SKM-1 treated with dmso at 0.1 percent for 144 hours (cell line): ENCODE measurements around the gene C19orf73.
"Not testable (repeated sequence)": the region's sequence is repeated elsewhere in the genome, so short reads cannot be mapped to it uniquely, and the experiment has no call there.

Experiments used
- DNase-seq: peaks from one replicate; lab custom pipeline; 2025; ENCODE audit not compliant: unreplicated experiment; lab: John Stamatoyannopoulos, UW

C19orf73 gene

DNA sequence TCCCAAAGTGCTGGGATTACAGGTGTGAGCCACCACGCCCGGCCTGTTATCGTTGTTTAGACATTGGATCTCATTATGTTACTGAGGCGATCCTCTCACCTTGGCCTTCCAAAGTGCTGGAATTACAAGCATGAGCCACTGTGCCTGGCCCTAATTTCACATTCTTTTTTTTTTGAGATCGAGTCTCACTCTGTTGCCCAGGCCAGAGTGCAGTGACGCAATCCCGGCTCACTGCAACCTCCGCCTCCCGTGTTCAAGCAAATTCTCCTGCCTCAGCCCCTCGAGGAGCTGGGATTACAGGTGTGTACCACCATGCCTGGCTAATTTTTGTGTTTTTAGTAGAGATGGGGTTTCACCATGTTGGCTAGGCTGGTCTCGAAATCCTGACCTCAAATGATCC, 4.3 kb upstream of the C19orf73 start:
- not testable (repeated sequence) for DNase-seq

- not testable (repeated sequence) for DNase-seq
Observed at GRCh38 chr19:49121841-49122240, 2.9 kb upstream of the C19orf73 start.

- DNase-seq: no peak
Observed at GRCh38 chr19:49120868-49121267, 1.9 kb upstream of the C19orf73 start.

DNA sequence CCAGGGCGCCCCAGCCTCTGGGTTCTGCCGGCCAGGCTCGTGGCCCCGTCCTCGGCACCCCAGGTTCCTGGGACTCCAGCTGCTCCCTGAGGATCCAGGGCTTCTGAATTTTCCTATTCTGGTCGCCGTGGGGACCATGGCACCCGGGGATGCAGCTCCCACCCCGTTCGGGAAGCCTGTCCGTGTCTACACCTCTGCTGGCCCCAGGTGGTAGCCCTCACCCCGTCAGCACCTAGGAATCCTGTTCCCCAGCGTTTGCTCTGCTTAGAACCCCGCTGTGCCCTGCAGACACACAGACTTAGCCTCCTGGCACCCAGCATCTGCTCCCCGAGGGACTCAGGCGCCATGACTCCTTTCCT, 1.4 kb upstream of the C19orf73 start:
- DNase-seq: no peak

- DNase-seq: no peak
Observed at GRCh38 chr19:49119411-49120324, 725 bp upstream of the C19orf73 start, which contains the start of gene PPFIA3. TSS of gene PPFIA3 (plus strand) at chr19:49119544. CDS start at chr19:49127874, 8,330 bp downstream.

DNA sequence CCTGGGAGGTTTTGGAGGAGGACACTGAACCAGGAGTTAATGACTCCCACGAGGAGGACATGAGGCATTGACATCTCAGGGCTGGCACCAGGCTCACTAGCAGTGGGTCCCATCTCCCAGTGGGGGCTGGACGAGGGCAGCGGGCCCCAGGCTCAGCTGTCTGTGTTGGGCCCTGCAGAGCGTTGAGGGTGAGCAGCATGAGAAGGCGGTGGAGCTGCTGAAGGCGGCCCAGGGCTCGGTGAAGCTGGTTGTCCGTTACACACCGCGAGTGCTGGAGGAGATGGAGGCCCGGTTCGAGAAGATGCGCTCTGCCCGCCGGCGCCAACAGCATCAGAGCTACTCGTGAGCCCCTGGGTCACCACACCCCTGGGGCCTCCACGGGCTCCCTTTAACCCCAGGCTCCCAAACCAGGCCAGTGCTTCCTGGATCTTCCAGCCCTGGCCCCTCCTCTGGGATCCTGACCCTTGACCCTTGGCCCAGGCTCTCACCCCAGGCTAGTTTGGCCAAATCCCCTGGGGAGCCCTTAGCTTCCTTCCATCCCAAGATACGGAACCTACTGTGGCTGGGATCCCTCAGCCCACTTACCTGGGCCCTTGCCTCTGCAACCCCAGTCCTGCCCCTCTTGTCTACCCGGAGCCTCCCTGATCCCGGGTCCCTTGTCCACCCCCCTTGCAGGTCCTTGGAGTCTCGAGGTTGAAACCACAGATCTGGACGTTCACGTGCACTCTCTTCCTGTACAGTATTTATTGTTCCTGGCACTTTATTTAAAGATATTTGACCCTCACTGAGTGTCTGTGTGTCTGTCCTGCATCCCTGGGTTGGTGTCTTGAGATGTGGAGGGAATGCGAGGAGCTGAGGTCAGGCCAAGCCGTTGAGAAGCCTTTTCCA, 1.0 kb downstream of the C19orf73 start:
- DNase-seq: no peak

- DNase-seq: peak; percentile 11
Observed at GRCh38 chr19:49116544-49116943, 2.4 kb downstream of the C19orf73 start.

DNA sequence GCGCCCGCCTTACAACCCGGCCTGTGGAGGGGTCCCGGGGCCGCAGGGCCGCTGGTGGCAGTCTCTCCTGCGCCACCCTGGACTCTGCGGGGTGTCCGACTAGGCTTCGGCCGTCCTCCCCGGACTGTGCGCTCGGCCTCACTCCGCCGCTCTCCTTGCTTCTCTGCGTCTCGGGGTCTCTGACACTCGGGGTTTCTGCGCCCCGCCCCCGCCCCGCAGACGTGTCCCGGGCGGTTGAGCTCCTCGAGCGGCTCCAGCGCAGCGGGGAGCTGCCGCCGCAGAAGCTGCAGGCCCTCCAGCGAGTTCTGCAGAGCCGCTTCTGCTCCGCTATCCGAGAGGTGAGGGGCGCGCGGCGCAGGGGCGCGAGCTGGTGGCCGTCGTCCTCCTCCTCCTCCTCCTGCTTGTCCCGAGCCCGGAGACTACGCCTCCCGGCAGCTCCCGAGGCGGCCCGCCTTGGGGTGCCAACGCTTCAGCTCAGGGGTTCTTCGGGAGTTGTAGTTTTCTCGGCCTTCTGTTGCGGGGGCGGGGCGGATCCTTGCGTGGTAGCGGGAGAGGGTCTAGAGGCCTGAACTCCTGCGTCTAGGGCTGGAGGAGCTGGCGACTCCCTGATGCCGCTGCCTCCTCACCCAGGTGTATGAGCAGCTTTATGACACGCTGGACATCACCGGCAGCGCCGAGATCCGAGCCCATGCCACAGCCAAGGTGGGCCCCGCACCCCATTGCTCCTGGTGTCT, 4.1 kb downstream of the C19orf73 start:
- DNase-seq: no peak

DNA sequence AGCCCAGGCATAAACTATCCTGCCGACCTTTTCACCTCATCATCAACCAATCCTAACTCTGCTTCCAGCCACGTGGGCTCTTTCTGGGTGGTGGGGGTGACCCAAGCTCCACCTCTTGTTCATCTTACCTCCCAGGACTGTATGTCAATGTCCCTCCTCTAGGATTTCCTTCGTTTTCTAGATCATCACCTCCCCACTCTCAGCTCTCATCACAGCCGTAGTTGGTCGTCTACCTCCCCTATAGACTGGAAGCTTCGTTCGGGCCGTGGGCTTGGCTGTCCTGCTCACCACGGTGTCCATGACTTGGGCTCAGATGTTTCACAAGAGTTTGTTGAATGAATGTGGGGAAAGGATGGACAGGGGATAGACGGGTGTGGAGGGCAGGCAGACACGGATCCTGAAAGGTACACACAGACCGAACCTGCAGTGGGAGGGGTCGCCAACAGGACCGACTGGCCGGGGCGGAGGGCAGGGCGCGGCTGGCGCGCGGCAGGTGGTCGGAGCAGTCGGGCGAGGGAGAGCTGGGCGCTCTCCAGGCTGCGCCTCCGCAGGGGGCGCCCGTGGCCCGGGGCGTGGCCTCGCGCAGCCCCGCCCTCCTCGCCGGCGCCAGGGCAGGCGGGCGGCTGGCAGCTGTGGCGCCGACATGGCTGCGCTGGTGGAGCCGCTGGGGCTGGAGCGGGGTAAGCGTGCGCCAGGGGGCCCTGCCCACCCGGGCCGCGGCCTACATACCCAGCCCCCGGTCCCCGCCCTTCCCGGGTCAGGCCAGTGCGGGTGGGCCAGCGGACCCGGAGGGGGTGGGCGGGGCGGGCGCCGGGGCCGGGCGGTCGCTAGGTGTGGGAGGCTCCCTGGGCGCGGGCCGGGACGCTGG, 4.9 kb downstream of the C19orf73 start, which contains the start of gene LIN7B:
Gene LIN7B, plus strand, starts transcription at position 609 of the 868 bp plus-strand sequence. Its CDS starts 35 bp downstream, at position 644.
- peak; percentile 16 for DNase-seq

DNA sequence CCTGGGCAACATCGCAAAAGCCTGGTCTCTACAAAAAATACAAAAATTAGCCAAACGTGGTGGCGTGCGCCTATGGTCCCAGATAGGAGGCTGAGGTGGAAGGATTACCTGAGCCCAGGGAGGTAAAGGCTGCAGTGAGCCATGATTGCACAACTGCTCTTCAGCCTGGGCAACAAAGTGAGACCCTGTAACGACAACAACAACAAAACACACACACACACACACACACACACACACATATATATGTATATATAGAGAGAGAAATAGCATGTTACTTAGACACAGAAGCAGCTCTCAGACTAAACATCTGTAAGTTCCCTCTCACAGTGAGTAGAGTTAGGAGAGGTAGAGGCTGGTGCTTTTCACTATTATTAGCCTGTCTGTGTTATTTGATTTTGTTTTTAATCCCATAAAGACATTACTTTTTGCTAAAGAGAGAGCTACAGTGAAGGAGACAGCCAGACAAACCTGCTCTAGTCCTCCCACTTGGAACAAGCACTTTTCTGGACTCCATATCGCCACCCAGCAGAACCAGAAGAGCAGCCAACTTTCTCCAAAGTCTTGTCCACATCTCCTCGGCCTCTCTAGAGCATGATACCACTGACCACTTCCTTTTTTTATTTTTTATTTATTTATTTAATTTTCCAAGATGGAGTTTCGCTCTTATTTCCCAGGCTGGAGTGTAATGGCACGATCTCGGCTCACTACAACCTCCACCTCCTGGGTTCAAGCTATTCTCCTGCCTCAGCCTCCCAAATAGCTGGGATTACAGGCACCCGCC, 7.5 kb downstream of the C19orf73 start:
- DNase-seq: no peak

GRCh38 chr19:49110567-49110966, 8.4 kb downstream of the C19orf73 start:
- DNase-seq: no peak

DNA sequence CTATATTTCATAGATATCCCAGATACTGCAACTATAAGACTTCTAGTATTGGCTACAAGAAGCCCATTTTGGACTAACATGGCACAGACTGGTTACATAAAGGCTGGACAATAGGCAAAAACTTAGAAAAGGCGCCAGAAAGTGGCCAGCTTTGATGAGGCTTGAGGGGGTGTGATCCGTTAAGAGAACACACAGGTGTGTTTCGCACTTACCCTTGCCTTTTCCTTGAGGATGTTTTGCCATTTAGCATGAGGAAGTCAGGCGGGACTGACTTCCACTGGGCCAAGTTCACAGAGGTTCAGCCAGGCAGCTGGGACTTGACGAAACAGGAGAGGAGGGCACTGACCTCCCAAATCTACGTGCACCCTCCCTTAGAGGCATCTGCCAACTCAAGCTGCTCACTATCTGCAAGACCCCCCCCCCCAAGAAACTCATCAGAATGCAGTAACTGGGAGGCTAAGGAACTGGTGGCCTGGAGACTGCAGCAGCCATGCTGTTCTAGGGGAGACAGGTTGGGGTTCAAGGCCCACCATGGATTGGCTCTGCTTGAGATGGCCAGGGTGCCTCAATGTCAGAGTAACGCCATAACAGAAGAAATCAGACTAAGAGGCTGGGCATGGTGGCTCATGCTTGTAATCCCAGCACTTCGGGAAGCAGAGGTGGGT, 9.2 kb downstream of the C19orf73 start:
- DNase-seq: no peak

DNA sequence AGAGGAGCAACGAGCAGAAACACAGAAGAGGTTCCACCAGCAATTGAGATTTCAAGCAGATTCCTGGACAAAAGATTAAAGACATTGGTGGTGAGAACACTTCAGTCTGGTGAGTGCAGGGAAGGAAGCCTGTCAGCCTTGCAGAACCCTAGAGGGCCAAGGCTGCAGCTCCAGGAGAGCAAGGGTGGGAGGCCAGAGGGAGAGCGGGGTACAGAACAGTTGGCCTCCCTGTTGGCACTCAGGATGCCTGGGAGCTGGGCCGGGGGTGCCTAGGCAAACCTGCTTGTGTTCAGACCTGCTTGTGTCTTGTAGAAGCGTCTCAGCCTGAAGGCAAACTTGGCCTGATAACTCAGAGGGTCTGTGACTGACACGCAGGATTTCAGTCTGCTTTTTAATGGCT, 9.9 kb downstream of the C19orf73 start:
- no peak for DNase-seq

DNA sequence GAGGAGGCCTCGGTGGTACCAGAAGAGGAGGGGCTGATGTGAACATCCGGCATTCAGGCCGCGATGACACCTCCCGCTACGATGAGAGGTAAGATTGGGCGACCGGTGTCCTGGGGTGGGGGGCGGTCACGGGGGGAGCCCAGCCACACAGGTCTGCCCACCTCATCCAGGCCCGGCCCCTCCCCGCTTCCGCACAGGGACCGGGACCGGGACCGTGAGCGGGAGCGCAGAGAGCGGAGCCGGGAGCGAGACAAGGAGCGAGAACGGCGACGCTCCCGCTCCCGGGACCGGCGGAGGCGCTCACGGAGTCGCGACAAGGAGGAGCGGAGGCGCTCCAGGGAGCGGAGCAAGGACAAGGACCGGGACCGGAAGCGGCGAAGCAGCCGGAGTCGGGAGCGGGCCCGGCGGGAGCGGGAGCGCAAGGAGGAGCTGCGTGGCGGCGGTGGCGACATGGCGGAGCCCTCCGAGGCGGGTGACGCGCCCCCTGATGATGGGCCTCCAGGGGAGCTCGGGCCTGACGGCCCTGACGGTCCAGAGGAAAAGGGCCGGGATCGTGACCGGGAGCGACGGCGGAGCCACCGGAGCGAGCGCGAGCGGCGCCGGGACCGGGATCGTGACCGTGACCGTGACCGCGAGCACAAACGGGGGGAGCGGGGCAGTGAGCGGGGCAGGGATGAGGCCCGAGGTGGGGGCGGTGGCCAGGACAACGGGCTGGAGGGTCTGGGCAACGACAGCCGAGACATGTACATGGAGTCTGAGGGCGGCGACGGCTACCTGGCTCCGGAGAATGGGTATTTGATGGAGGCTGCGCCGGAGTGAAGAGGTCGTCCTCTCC, 11.1 kb downstream of the C19orf73 start:
- DNase-seq: no peak

GRCh38 chr19:49106648-49107135, 12.3 kb downstream of the C19orf73 start:
- DNase-seq: no peak

GRCh38 chr19:49104229-49104864, 14.6 kb downstream of the C19orf73 start:
- no peak for DNase-seq
